ENCODE data around the gene ELOA. TPM values are rescaled to one million over a fixed set of nuclear protein-coding genes. Genes with fewer than 3 reads are reported as not detected.

ELOA gene
- total and polyA plus RNA-seq, 2 of the 13 experiments (the other 11 are each of a cell fraction or from before 2014, with no cell fraction given), result 14.2 to 28.5 TPM

DNA sequence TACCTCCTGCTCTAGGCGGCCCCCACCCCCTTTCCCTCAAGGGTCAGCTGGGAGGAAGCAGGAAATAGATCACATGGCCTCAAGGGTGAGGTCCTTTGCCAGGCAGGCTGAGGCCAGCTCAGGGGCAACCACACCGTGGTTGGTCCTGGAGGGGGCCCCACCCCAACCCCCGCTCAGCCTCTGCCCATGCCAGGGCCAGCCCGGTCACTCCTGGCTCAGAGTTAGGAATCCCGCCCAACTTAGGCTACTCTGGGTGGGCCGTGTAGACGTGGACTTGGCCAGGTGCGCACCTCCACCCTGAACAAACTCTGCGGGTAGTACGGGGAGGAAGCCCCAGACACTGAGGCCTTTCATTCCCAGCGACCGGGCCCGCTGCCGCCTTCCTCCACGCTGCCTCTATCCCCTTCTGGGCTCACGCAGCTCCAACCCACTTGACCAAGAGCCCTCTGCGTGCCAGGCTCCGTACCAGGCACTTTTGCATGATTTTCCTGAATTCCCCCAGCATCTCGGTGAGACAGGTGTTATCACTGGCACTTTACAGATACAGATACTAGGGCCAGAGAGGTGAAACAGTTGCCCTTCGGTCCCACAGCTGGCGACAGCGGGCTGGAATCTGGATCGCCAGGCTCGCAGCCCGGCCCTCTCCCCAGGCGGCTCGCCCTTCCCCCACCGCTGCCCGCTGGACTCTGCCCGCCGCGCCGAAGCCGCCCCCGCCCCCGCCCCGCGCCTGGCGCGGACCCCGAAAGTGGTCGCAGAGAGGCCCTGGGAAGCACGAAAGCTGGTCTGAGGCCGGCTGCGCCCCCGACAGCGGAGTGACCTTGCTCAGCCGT is 56.5 kb downstream of the ELOA start (continued):
- TF ChIP-seq, protein P1, sequence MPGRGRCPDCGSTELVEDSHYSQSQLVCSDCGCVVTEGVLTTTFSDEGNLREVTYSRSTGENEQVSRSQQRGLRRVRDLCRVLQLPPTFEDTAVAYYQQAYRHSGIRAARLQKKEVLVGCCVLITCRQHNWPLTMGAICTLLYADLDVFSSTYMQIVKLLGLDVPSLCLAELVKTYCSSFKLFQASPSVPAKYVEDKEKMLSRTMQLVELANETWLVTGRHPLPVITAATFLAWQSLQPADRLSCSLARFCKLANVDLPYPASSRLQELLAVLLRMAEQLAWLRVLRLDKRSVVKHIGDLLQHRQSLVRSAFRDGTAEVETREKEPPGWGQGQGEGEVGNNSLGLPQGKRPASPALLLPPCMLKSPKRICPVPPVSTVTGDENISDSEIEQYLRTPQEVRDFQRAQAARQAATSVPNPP (CRISPR knock-in tag; IDR thresholded peaks at IDR 0.05), result no peak; the same call in 1 of the 2 replicates
- no peak for TF ChIP-seq SATB2 (CRISPR knock-in tag; IDR thresholded peaks at IDR 0.05)
- no peak for TF ChIP-seq XBP1 (CRISPR knock-in tag; IDR thresholded peaks at IDR 0.05)
- TF ChIP-seq SALL1 (CRISPR knock-in tag; IDR thresholded peaks at IDR 0.05), result peak; percentile 50
- peak; percentile 63 for TF ChIP-seq HNF4A (CRISPR knock-in tag; IDR thresholded peaks at IDR 0.05)
- no peak for TF ChIP-seq MAZ (IDR thresholded peaks at IDR 0.05; ENCODE audit: borderline replicate concordance, low read depth, low read length)
- no peak for TF ChIP-seq MAZ (CRISPR knock-in tag; IDR thresholded peaks at IDR 0.05; ENCODE audit: low read depth)
- TF ChIP-seq AGO2 (optimal IDR thresholded peaks at IDR 0.05; ENCODE audit: low read depth, low read length), result peak; percentile 69
- no peak for TF ChIP-seq ZNF256 (CRISPR knock-in tag; conservative IDR thresholded peaks at IDR 0.05)
- 0 out of 2 replicates have a peak, but pooled peaks have one; percentile 16 for TF ChIP-seq ZNF431 (CRISPR knock-in tag; IDR thresholded peaks at IDR 0.05; ENCODE audit: borderline replicate concordance, low read depth)
- no peak for TF ChIP-seq MEF2D (CRISPR knock-in tag; IDR thresholded peaks at IDR 0.05)
- TF ChIP-seq DNMT1 (CRISPR knock-in tag; IDR thresholded peaks at IDR 0.05), result no peak
- no peak for TF ChIP-seq EZH2 (conservative IDR thresholded peaks at IDR 0.05; ENCODE audit: low read depth, low read length)
- TF ChIP-seq, protein P2, sequence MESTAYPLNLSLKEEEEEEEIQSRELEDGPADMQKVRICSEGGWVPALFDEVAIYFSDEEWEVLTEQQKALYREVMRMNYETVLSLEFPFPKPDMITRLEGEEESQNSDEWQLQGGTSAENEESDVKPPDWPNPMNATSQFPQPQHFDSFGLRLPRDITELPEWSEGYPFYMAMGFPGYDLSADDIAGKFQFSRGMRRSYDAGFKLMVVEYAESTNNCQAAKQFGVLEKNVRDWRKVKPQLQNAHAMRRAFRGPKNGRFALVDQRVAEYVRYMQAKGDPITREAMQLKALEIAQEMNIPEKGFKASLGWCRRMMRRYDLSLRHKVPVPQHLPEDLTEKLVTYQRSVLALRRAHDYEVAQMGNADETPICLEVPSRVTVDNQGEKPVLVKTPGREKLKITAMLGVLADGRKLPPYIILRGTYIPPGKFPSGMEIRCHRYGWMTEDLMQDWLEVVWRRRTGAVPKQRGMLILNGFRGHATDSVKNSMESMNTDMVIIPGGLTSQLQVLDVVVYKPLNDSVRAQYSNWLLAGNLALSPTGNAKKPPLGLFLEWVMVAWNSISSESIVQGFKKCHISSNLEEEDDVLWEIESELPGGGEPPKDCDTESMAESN (CRISPR knock-in tag; conservative IDR thresholded peaks at IDR 0.05), result peak; percentile 10; the same call in 1 of the 2 replicates
- no peak; the same call in 1 of the 2 replicates for TF ChIP-seq ZSCAN9 (CRISPR knock-in tag; IDR thresholded peaks at IDR 0.05; ENCODE audit: borderline replicate concordance)
- TF ChIP-seq RBFOX2 (IDR thresholded peaks at IDR 0.05; ENCODE audit: low read depth, low read length), result peak; percentile 16
- peak; percentile 32; the same call in 1 of the 2 replicates for TF ChIP-seq ZNF3 (CRISPR knock-in tag; IDR thresholded peaks at IDR 0.05)
- TF ChIP-seq NFATC3 (CRISPR knock-in tag; IDR thresholded peaks at IDR 0.05), result no peak
- TF ChIP-seq, protein P3, sequence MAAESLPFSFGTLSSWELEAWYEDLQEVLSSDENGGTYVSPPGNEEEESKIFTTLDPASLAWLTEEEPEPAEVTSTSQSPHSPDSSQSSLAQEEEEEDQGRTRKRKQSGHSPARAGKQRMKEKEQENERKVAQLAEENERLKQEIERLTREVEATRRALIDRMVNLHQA (CRISPR knock-in tag; IDR thresholded peaks at IDR 0.05), result no peak
- peak; percentile 43 for TF ChIP-seq ZMYM3 (CRISPR knock-in tag; IDR thresholded peaks at IDR 0.05)
- TF ChIP-seq ZNF724P (CRISPR knock-in tag; IDR thresholded peaks at IDR 0.05; ENCODE audit: borderline replicate concordance), result no peak; the same call in 1 of the 2 replicates
- no peak for TF ChIP-seq DNMT3B (CRISPR knock-in tag; conservative IDR thresholded peaks at IDR 0.05)
- TF ChIP-seq, protein P4, sequence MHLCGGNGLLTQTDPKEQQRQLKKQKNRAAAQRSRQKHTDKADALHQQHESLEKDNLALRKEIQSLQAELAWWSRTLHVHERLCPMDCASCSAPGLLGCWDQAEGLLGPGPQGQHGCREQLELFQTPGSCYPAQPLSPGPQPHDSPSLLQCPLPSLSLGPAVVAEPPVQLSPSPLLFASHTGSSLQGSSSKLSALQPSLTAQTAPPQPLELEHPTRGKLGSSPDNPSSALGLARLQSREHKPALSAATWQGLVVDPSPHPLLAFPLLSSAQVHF (CRISPR knock-in tag; IDR thresholded peaks at IDR 0.05), result no peak
- TF ChIP-seq HDAC2 (CRISPR knock-in tag; IDR thresholded peaks at IDR 0.05), result no peak
- TF ChIP-seq ZNF530 (CRISPR knock-in tag; IDR thresholded peaks at IDR 0.05; ENCODE audit: low read depth), result no peak
- TF ChIP-seq CC2D1A (CRISPR knock-in tag; IDR thresholded peaks at IDR 0.05), result no peak
- no peak for TF ChIP-seq THYN1 (CRISPR knock-in tag; IDR thresholded peaks at IDR 0.05; ENCODE audit: borderline replicate concordance, low read depth)
- peak; percentile 58; the same call in 1 of the 2 replicates for TF ChIP-seq ZNF441 (CRISPR knock-in tag; IDR thresholded peaks at IDR 0.05; ENCODE audit: borderline replicate concordance)
- no peak for TF ChIP-seq SMAD3 (CRISPR knock-in tag; IDR thresholded peaks at IDR 0.05)
